Esophagus muscularis mucosa (tissue), 4 donors: ENCODE measurements around the gene DNM3. TPM values are rescaled to one million over a fixed set of nuclear protein-coding genes. Genes with fewer than 3 reads are reported as not detected.

ENCODE experiments used
- DNase-seq: peaks from one replicate; pipeline ENCODE4 v3.0.0-alpha.2; 2017; ENCODE audit errors: extremely low spot score
- H3K27ac ChIP-seq, 4 donors: fragments of 200-600 bp; sonication (generic); replicated peaks in 1 of 4; 1 replicate in 3 of 4; 2 replicates in 1 of 4; pipeline ENCODE4 v1.5.1; 2016 to 2019; ENCODE audit warnings: mild to moderate bottlenecking in 1 of 4
- H3K27me3 ChIP-seq, 4 donors: fragments of 200-600 bp; sonication (generic); one replicate each; pipeline versions ENCODE4 v1.5.1 to v1.6.0; 2016 to 2019
- H3K36me3 ChIP-seq, 4 donors: fragments of 200-600 bp; sonication (generic); one replicate each; pipeline ENCODE4 v1.5.1; 2016 to 2019
- H3K4me1 ChIP-seq, 4 donors: fragments of 200-600 bp; sonication (generic); one replicate each; pipeline ENCODE4 v1.5.1; 2016 to 2019
- H3K4me3 ChIP-seq, 4 donors: fragments of 200-600 bp; sonication (generic); 1 replicate in 2 of 4; 2 replicates in 2 of 4; pipeline ENCODE4 v1.5.1; 2016 to 2019; ENCODE audit warnings: mild to moderate bottlenecking in 4 of 4, moderate library complexity in 1 of 4
- H3K9me3 ChIP-seq, 4 donors: fragments of 200-600 bp; sonication (generic); 1 replicate in 3 of 4; 2 replicates in 1 of 4; pipeline ENCODE4 v1.5.1; 2016 to 2019
- CTCF ChIP-seq, 3 experiments: fragments of 200-600 bp in 2 of 3; fragments of 450-650 bp in 1 of 3; sonication (generic) in 2 of 3; IDR thresholded peaks; one replicate each; pipeline ENCODE4 v1.5.1; 2017 to 2019; ENCODE audit warnings: antibody characterized with exemption in 3 of 3, mild to moderate bottlenecking in 2 of 3, moderate library complexity in 1 of 3
- EP300 ChIP-seq: sonication (generic); formaldehyde crosslinking; IDR thresholded peaks from one replicate; pipeline ENCODE4 v1.6.1; 2017; ENCODE audit warnings: antibody characterized with exemption
- POLR2A ChIP-seq: fragments of 450-650 bp; IDR thresholded peaks from one replicate; pipeline ENCODE4 v1.6.1; 2017; ENCODE audit warnings: antibody characterized with exemption, moderate library complexity, mild to moderate bottlenecking, low read depth
- POLR2AphosphoS5 ChIP-seq, 2 donors: sonication (generic); formaldehyde crosslinking; IDR thresholded peaks; one replicate each; pipeline ENCODE4 v1.6.1; 2017; ENCODE audit warnings: antibody characterized with exemption in 2 of 2
- whole genome bisulfite sequencing: methylation state at CpG from one replicate; pipeline ENCODE4 v1.1.5; 2018; 5-methylcytosine and 5-hydroxymethylcytosine counted together
- intact Hi-C: fragments of 100-400 bp; cut with DNase I; formaldehyde crosslinking; loops from one replicate; pipeline ENCODE4 v1.15.1; 2023
- total RNA-seq, 4 donors: library from RNA; depleted of rRNA; stranded (reverse); fragments of >200 nt; gene quantifications; one replicate each; pipeline versions ENCODE4 v1.1.0 to v1.2.1, GENCODE V29; 2016

Gene DNM3
- total RNA-seq, 4 donors from 2014 or later = 3.3 to 6.4 (median 3.9) TPM

DNA sequence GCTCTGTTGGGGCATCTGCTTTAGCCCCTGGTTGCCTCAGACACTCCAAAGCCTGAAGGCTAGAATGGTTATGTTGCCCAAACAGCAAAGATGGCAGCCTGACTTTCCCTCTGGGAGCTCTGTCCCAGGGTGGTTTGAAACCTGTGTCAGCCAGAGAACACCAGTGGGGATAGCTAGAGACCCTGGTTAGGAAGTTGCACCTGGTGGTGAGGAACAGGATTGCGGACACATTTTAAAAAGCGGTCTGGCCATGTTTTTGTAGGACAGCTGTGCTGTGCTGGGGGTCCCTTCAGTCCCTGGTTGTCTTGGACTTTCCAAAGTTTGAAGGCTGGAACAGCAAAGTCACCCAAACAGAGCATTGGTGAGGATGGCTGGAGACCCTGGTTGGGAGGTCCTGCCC, 87.8 kb downstream of the DNM3 start:
- no peak for DNase-seq
- H3K9me3 ChIP-seq = no peaks in the 10 kb centered on the region
- intact Hi-C loops = no loop called here
- no peak overlapping the region for H3K4me3 ChIP-seq
- H3K36me3 ChIP-seq = no peaks in the 10 kb centered on the region
- H3K27ac ChIP-seq = no peak overlapping the region
- TF ChIP-seq POLR2A (no peak), CTCF (IDR thresholded peaks at IDR 0.05) (peak in 1 of 3 experiments; percentile 14)
- 95% methylated on average over 2 of the region's 2 CpGs for WGBS
- no peaks in the 10 kb centered on the region for H3K27me3 ChIP-seq
- H3K4me1 ChIP-seq = no peaks in the 10 kb centered on the region

DNA sequence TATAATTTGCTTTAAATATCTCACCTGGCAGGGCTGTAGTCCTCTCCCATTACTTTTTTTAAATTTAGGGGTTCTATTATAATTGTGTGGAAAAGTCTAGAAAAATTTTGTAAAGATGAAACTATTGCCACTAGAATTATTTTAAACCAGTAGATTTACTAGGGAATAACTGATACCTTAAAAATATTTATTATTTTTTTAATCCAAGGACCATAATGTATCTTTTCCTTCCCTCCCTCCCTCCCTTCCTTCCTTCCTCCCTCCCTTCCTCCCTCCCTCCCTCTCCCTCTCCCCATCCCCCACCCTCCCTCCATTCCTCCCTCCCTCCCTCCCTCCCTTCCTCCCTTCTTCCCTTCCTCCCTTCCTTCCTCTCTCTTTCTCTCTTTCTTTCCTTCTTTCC, 90.5 kb downstream of the DNM3 start:
- H3K27ac ChIP-seq = no peak overlapping the region
- intact Hi-C loops = no loop called here
- TF ChIP-seq POLR2A (no peak), CTCF (IDR thresholded peaks at IDR 0.05) (no peak), POLR2AphosphoS5 (IDR thresholded peaks at IDR 0.05) (no peak), EP300 (no peak)
- H3K9me3 ChIP-seq = no peaks in the 10 kb centered on the region
- no peaks in the 10 kb centered on the region for H3K27me3 ChIP-seq
- no peak overlapping the region for H3K4me3 ChIP-seq
- no peaks in the 10 kb centered on the region for H3K4me1 ChIP-seq
- H3K36me3 ChIP-seq = no peaks in the 10 kb centered on the region
- no peak for DNase-seq

- Histone ChIP-seq H3K27me3 (no peaks in the 10 kb centered on the region), H3K4me3 (no peak overlapping the region), H3K27ac (no peak overlapping the region), H3K36me3 (no peaks in the 10 kb centered on the region), H3K4me1 (no peaks in the 10 kb centered on the region), H3K9me3 (no peaks in the 10 kb centered on the region)
- DNase-seq = no peak
- intact Hi-C loops = no loop called here
- 93% methylated on average over 3 of the region's 3 CpGs for WGBS
- TF ChIP-seq POLR2AphosphoS5 (IDR thresholded peaks at IDR 0.05) (no peak), CTCF (IDR thresholded peaks at IDR 0.05) (no peak), POLR2A (no peak), EP300 (no peak)
Observed at GRCh38 chr1:171934664-171935063, 93.4 kb downstream of the DNM3 start.

- no peak for TF ChIP-seq POLR2AphosphoS5 (IDR thresholded peaks at IDR 0.05)
- no peak for TF ChIP-seq CTCF (IDR thresholded peaks at IDR 0.05)
- no peak for TF ChIP-seq POLR2A
- Histone ChIP-seq H3K27ac (no peak overlapping the region), H3K36me3 (no peaks in the 10 kb centered on the region), H3K4me3 (no peak overlapping the region), H3K27me3 (no peaks in the 10 kb centered on the region), H3K9me3 (no peaks in the 10 kb centered on the region), H3K4me1 (no peaks in the 10 kb centered on the region)
- intact Hi-C loops = no loop called here
- no peak for DNase-seq
- WGBS = 90% methylated on average over 4 of the region's 4 CpGs
Observed at GRCh38 chr1:171935086-171935485, 93.8 kb downstream of the DNM3 start.

GRCh38 chr1:171935664-171936063, 94.4 kb downstream of the DNM3 start:
- Histone ChIP-seq H3K27ac (no peak overlapping the region), H3K4me1 (no peaks in the 10 kb centered on the region), H3K4me3 (no peak overlapping the region), H3K36me3 (no peaks in the 10 kb centered on the region), H3K27me3 (no peaks in the 10 kb centered on the region), H3K9me3 (no peaks in the 10 kb centered on the region)
- WGBS = 81% methylated on average over 1 of the region's 1 CpG
- no peak for TF ChIP-seq POLR2A
- no peak for TF ChIP-seq EP300
- TF ChIP-seq CTCF (IDR thresholded peaks at IDR 0.05) = no peak
- no peak for TF ChIP-seq POLR2AphosphoS5 (IDR thresholded peaks at IDR 0.05)
- intact Hi-C loops = no loop called here
- DNase-seq = no peak
